CD4-positive, alpha-beta T cell treated with Interleukin-4 for 4 hours (primary cell): ENCODE results near the gene NLRP6.
"Not testable (repeated sequence)": the region's sequence is repeated elsewhere in the genome, so short reads cannot be mapped to it uniquely, and the experiment has no call there.

Source experiments
- DNase-seq: peaks from one replicate; pipeline ENCODE4 v3.0.0-alpha.2; 2020

The NLRP6 gene

DNA sequence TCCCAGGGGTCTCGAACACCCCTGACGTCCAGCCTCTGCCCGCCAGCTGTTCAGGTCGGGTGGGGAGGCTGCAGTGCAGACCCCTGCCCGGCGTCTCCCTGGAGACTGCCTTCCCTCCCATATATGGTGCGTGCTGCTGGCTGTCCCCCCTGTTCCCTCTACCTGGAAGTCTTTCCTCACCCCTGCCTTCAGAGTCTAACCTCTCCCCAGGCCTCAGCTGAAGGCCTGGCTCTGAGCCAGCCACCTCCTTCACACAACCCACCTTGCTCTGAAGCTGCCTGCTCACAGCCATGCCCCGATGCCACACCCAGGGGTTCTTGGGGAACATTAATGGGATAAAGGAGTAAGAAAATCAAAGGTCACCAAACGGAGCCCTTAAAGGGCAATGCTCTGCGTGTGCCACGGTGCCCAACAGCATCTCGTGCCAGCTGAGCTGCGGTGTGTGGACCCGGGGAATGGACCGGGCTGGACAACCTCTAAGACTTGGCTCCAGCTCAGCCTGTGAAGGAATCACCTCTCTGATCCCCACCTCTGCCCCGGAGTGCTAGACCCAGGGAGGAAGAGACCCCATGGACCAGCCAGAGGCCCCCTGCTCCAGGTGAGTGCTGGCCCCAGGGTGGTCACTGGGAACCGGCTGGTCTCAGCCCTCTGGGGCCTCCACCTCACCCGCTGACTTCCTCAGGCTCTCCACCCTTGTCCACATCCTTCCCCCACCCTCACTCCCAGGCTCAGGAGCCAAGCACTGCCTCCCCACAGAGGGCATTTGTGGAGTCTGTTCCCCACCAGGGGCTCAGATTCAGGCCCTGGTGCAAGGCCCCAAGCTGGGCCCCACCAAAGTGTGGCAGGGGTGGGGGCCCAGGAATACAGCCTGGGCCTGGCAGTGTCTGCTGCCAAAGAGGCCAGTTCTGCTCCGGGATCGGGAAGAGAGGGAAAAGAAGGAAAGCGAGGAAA, at the start of gene NLRP6:
Gene NLRP6, plus strand, starts transcription at position 407 of the 951 bp plus-strand sequence. Its CDS starts 163 bp downstream, at position 570.
- DNase-seq, result no peak

DNA sequence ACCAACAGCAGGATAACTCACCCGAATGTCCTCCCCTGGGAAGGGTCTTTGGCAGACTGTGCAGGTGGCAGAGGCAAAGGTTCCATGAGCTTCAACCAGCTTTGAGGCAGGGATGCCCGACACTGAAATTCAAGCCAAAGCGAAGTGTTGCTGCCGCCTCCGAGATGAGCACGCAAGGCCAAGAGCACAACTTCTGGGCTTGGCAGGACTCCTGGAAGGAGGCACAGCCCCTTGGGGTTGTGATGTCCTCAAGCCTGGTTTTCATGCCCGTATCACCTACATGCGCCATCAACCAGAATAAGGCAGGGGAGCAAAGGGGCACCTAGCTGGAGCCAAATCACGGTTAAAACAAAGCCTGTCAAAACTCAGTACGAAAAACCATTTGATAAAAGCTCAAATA, 47.8 kb upstream of the NLRP6 start:
- DNase-seq, result no peak

DNA sequence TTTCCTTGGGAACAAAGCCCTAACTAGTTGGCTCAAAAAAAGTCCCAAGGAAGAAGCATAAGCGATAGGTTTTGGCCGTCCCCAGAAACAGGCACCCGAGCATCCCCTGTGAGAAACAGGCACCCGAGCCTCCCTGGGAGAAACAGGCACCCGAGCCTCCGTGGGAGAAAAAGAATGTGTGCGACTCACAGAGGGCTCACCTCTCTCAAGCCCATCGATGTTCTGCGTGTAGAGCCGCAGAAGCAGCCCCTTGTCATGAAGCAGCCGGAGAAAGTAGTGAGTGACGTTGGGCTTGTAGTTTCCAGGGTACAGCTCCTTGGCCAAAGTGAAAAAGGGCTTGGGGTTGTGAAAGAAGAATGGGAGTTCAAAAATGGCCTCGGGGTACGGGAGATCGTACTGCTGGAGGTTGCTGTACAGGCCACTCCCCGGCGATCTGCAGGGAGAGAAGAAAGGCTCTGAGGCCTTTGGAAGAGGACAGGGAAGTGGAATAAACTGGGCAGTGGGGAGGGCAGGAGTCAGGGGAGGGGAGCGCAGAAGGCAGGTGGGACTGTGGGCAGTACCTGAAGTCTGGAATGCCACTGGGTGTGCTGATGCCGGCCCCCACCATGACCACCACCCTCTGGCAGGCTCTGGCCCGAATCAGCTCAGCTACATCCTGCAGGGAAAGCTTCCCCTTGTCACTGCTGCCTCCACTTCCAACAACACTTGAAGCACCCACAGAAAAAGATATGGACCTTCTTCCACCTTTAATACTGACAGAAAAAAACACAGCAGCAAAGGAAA, 45.2 kb upstream of the NLRP6 start:
- no peak for DNase-seq

DNA sequence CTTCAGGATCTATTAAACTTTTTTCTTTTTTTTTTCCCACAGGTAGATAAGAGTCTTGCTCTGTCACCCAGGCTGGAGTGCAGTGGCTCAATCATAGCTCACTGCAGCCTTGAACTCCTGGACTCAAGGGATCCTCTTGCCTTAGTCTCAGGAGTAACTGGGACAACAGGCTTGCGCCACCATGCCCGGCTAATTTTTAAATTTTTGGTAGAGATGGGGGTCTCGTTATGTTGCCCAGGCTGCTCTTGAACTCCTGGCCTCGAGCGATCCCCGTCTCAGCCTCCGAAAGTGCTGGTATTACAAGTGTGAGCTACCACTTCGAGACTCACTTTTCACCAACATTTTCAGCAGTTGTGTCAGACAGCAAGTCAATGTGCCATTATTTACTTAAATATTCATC, 43.0 kb upstream of the NLRP6 start:
- DNase-seq, result no peak

DNA sequence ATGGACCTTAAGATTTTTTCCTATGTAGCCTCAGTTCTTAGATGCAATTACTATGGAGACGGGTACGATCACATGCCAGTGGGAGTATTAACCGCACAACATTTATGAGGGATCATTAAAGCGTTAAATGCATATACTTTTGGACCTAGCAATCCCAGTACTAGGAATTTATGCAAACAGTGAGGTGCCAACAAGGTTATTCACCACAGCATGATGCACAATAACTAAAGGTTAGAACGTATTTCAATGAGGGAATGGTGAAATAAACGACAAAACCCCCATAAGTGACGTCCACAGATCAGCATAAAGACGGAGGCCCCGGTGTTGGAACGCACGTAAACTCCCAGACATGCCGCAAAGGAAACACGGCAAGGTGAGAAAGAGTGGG, 42.6 kb upstream of the NLRP6 start:
- DNase-seq, result peak; percentile 35

DNA sequence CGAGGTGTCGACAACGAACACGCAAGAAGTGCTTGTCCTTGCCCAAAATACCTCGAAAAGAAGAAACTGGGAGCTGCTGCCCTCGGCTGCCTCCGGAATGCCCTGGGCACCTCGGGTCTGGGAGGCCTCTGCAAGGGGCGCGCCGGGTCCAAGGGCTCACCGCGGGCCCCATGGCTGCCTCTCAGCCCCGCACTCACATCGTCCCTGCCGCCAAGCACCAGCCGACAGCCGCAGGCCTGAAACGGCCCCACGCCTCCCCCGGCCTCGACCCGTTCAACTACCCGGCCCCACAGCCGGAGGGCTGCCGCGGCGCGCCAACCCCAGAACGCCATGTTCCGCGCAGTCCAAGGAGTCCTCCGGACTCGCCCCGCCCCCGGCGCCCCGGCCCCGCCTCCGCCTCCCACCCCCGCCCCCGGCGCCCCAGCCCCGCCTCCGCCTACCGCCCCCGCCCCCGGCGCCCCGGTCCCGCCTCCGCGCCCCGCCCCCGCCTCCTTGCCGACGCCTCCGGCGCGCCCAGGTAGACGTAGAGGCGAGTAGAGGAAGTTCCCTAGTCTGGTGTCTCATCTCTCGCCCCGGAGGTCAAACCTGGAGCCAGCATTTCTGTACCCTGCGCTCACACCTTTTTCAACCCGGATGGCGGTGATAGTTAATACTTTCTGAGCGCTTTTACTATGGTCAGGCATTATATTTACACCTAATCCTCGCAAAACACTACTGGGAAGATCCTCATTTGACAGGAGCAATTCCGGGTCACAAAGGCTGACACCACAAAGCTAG, 42.0 kb upstream of the NLRP6 start, which contains the start of gene SIRT3:
Gene SIRT3, minus strand, starts transcription at position 346 of the 777 bp plus-strand sequence. Its CDS starts 14 bp downstream, at position 332.
- peak; percentile 88 for DNase-seq

DNA sequence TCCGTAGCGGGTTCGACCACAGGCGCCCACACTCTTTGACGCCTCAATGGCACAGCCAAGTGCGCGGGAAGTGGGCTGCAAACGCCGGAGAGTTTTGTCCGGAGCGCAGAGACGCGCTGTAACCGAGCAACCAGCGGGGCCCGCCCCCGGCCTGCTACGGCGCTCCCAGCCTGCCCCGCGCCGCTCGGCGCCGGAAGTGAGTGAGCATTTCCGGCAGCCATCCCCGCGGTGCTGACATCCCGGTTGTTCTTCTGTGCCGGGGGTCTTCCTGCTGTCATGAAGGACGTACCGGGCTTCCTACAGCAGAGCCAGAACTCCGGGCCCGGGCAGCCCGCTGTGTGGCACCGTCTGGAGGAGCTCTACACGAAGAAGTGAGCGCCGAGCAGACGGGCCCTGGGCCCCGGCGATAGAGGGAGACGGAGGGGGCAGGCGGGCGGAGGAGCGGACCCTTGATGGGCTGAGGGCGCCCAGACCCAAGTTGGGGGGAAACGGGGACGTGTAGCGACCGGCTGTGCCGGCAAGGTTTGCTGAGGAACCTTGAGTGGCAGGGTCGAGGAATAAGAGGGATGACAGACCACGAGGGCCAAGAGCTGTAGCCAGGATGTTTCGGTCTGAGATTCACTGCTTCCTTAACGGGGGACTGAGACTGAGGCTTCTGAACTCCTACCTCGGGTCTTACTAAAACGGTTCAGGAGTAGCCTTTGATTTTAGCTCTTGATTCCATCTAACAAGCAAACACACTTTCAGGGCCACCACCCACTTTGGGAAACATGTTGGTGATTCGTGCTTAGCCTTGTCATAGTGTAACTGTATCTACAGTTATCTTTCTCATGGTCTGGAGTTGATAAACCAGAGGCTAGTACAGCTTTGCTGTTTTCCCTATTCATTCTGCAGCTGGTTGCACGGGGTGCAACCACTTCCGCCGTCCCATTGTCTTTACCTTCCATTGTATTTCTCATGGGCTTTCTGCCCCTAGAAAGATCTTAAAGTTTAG, 41.1 kb upstream of the NLRP6 start, which contains the start of gene PSMD13:
Gene PSMD13, plus strand, starts transcription at position 203 of the 994 bp plus-strand sequence. Its CDS starts 74 bp downstream, at position 277.
- peak; percentile 77 for DNase-seq

DNA sequence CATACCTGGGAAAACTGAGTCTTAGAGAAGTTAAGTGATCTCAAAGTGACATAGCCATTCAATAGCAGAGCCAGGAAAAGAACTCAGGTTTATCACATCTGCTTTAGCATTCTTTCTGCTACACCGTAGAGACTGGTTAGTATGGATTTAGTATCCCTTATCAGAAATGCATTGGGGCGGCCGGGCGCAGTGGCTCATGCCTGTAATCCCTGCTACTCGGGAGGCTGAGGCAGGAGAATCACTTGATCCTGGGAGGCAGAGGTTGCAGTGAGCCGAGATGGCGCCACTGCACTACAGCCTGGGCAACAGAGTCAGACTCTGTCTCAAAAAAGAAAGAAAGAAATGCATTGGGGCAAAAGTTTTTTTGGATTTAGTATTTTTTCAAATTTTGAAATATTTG, 39.9 kb upstream of the NLRP6 start:
- not testable (repeated sequence) for DNase-seq

DNA sequence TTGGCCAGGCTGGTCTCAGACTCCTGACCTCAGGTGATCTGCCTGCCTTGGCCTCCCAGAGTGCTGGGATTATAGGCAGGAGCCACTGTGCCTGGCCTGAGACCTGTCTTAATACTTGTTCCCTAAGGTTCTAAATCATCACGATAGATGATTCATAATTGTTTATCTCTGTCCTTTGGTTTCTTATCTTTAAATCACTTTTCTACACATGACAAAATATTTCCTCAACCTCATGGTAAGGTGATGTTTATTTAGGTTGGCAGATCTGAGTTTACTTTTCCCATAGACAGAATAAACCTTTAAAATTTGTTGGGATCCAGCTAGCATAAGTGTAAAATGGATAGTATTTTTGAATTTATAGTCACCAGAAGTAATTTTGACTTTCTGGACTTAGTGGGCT, 37.9 kb upstream of the NLRP6 start:
- no peak for DNase-seq

DNA sequence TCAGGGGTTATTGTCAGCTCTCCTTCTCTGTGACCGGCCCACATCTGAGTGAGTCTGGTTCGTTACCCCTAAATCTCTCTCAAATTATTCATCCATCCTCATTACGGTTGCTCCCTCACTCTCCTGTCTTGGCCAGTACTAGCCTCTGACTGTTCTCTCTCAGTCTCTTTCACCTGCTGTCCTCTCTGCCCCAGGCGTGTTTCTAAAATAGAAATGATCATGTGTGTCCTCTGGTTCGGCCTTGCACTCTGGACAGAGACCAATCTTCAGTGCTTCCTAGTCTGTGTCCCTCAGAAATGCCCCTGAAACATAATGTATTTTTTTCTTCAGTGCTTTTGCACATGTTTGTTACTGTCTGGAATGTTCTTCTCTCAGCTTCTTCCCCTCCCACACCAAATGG, 36.6 kb upstream of the NLRP6 start:
- DNase-seq, result no peak

DNA sequence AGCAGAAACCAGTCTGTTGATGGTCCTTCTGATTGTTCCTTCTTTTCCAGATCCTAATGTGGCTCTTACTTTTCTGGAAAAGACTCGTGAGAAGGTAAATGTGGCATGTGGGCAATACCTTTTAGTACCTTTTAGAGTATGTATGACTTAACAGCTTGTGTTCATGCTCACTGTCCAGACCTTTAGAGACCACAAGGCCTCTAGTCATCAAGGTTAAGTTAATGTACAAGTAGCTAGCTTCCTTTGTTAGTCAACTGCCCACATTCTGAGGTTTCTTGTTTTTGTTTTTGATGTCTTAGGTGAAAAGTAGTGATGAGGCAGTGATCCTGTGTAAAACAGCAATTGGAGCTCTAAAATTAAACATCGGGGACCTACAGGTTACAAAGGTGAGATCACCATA, 33.8 kb upstream of the NLRP6 start:
- no peak for DNase-seq

DNA sequence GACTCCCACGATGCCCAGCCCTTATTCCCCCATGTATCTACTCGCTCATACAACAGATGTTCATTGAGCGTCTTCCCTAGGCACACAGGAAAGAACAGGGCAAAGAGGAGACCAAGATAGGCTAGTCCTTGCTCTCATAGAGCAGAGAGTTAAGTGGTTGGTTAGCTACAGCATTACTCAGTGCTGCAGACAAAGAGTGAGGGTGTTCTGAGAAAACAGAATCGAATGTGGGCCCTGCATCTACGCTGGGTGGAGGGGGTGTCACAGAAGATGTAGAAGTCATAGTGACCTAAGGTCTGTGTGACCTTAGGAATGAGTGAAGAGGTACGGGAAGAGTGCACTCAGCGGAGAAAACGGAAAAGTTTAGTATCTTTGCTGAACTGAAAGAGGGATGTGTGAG, 29.1 kb upstream of the NLRP6 start:
- no peak for DNase-seq

DNA sequence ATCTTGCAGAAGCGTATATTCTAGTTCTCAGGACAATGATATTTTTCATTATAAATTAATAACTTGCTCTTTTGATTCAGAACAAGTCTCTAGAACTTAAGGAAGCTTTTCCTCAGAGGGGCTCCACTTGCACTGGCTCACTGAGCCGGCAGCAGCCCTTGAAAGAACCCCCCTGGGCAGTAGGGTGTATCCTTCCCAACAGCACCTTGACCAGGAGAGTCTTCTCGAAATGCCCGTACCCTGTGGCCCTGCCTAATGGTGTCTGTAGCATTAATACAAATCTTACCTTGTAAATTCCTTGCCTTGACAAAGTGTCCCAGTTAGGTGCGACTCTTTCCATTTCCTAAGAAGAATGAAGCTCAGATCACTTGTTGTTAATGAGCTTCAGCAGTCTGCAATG, 27.9 kb upstream of the NLRP6 start:
- no peak for DNase-seq

DNA sequence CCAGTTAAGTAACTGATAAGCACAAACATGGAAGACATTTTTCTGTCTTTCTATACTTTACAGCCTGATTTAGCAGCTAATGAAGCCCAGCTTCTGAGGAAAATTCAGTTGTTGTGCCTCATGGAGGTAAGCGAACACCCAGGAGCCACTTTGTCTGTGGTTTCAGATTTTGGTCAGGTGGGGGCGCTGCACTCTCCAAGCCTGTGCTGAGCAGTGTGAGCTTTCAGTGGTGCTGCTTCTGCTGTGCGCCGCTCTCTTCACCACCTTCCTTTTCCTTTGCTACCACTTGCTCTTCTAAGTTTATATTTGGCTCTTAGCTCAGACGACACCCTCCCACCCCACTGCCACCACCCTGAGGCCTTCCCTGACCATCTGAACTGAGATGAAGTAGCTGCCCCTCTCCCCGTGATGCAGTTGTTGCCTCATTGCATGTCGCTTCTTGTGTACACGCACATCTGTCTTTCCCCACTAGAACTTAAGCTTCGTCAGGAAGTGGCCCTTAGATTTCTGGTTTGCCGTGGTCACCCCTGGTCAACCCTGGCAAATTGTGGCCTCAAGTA, 27.4 kb upstream of the NLRP6 start:
- DNase-seq, result peak; percentile 79

DNA sequence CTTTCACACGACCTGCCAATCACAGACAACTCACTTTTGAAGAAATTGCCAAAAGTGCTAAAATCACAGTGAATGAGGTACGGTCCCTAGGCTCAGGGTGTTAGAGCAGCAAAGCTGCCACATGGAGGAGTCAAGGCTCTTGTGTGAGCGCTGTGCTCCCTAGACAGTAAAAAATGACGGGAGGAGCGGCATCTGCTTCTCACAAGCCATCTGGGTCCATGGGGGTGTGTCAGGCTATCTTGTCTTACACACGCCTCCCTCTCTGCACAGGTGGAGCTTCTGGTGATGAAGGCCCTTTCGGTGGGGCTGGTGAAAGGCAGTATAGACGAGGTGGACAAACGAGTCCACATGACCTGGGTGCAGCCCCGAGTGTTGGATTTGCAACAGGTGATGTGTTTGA, 26.7 kb upstream of the NLRP6 start:
- no peak for DNase-seq

DNA sequence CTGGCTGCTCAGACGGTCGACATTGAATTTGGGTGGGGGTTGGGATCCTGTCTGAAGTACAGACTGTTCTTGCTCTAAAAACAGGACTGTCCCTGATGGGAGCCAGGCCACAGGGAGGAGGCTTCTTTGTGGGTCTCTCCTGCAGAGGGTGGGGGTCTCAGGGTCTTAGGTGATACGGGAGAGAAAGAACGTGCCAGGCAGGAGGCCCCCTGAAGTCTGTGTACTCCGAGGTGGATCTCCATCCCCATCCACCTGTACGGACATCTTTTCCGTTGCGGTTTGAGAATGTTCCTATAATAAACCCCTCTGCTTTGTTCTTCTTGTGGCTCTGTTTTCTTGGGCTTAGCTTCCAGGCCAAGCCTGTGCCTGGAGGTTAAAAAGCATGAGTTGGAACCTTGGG, 25.5 kb upstream of the NLRP6 start:
- no peak for DNase-seq

DNA sequence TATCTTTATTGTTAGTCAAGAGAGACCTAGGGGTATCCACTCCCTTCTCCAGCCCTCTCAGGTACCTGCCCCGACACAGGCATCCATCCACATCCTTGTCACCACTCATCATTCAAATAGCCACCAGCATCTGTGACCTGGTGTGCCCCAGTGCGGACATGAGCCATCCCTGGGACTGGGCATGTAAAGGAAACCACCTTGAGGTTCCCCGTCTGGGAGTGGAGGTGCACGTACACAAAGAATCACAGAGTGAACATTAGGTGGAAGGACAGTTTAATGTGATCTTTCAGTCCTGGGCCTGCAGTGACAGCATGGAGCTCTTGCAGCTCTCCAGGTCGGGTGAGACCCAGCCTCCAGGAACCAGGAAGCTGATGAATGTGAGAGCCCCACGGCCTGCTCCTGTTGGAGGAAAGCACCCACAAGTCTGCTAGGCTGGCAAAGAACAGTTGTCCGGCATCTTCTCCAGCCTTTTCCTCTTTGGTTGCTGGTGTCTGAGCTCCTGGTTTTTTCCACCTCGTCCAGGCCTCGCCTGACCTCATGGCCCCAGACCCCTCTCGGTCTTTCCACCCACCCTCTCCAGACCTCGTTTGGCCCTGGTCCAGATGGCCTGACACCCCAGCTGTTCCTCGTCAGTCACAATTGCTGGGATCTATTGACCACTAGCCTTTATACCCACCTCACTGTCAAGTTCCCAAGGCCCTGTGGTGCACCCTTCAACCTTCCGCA, 24.9 kb upstream of the NLRP6 start:
- no peak for DNase-seq

DNA sequence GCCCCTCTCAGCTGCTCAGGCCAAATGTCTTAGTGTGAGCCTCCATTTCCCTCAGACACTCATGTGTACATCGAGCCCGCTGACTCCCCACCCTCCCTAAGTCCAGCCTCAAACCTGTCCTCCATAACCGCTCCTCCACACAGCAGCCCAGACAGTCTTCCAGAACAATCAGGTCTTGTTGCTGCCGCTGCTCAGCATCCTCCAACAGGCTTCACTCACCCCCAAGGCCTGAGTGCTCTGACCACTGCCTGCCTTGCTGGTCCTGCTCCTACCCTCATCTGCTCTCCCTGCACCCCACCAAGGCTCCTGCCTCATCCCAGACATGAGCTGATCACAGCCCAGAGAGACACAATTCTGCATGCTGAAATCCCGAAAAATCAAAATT, 24.3 kb upstream of the NLRP6 start:
- no peak for DNase-seq

DNA sequence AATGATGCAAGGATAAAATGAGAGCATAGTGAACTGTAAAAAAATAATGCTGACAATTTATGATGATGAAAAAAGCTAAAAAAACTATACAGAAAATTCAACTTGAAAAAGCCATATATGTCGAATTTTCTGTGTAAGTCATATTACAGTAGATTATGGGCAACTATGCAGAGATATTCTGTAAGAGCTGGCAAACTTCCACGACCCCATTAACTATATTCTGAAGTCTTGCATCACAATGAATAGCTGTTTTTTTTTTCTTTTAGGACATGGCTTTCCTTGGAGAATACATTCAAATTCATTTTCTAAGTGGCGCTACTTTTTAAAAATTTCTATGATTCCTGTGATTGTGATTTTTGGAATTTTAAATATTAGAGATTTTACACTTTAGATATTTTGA, 23.0 kb upstream of the NLRP6 start:
- no peak for DNase-seq

DNA sequence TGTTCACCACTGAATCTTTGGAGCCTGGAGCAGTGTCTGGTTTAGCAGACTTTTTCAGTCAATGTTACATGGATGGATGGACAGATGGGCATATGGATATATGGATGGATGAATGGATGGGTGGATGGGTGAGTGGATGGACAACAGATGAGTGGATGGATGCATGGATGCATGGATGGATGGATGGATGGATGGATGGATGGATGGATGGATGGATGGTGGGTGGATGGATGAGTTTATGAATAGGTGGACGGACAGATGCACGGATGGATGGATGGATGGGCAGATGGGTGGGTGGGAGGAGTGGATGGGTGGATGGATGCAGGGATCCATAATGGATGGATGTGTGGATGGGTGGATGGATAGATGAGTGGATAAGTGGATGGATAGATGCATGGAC, 22.4 kb upstream of the NLRP6 start:
- DNase-seq, result no peak
